ENCODE data around the gene VPS13D.

The VPS13D gene

GRCh38 chr1:12542616-12543592 lies 313.1 kb downstream of the VPS13D start:
- FAIRE-seq = no peak
- DNase-seq (ENCODE audit: insufficient read length, low spot score) = no peak

- FAIRE-seq = no peak
- no peak for DNase-seq (ENCODE audit: insufficient read length, low spot score)
Measured at GRCh38 chr1:12543740-12544154, 313.9 kb downstream of the VPS13D start.

- no peak for FAIRE-seq
- no peak for DNase-seq (ENCODE audit: insufficient read length, low spot score)
Measured at GRCh38 chr1:12544357-12544756, 314.5 kb downstream of the VPS13D start.

GRCh38 chr1:12544992-12545391 lies 315.2 kb downstream of the VPS13D start:
- DNase-seq (ENCODE audit: insufficient read length, low spot score) = no peak
- no peak for FAIRE-seq

- FAIRE-seq (no peak), DNase-seq (ENCODE audit: insufficient read length, low spot score) (no peak)
Measured at GRCh38 chr1:12546771-12547585, 317.1 kb downstream of the VPS13D start.

GRCh38 chr1:12547586-12548225 lies 317.9 kb downstream of the VPS13D start:
- no peak for FAIRE-seq
- DNase-seq (ENCODE audit: insufficient read length, low spot score) = no peak

GRCh38 chr1:12548279-12548972 lies 318.6 kb downstream of the VPS13D start:
- no peak for FAIRE-seq
- no peak for DNase-seq (ENCODE audit: insufficient read length, low spot score)

- no peak for DNase-seq (ENCODE audit: insufficient read length, low spot score)
- no peak for FAIRE-seq
Measured at GRCh38 chr1:12548973-12549459, 319.2 kb downstream of the VPS13D start.

GRCh38 chr1:12549460-12550349 lies 319.9 kb downstream of the VPS13D start:
- FAIRE-seq (peak; percentile 36), DNase-seq (ENCODE audit: insufficient read length, low spot score) (peak; percentile 83)

- DNase-seq (ENCODE audit: insufficient read length, low spot score) = no peak
- no peak for FAIRE-seq
Measured at GRCh38 chr1:12551584-12551983, 321.8 kb downstream of the VPS13D start.

GRCh38 chr1:12552111-12552888 lies 322.5 kb downstream of the VPS13D start:
- FAIRE-seq (no peak), DNase-seq (ENCODE audit: insufficient read length, low spot score) (no peak)

GRCh38 chr1:12552951-12553921 lies 323.4 kb downstream of the VPS13D start:
- DNase-seq (ENCODE audit: insufficient read length, low spot score) (no peak), FAIRE-seq (no peak)

GRCh38 chr1:12553963-12554362 lies 324.1 kb downstream of the VPS13D start:
- no peak for DNase-seq (ENCODE audit: insufficient read length, low spot score)
- no peak for FAIRE-seq

GRCh38 chr1:12554521-12555305 lies 324.9 kb downstream of the VPS13D start:
- FAIRE-seq = no peak
- no peak for DNase-seq (ENCODE audit: insufficient read length, low spot score)

- no peak for DNase-seq (ENCODE audit: insufficient read length, low spot score)
- FAIRE-seq = no peak
Measured at GRCh38 chr1:12555411-12556367, 325.9 kb downstream of the VPS13D start.

All from HTR-8/SVneo (cell line).